H9 (cell line): ENCODE data around the gene CAVIN1. TPM values are rescaled to one million over a fixed set of nuclear protein-coding genes. Genes with fewer than 3 reads are reported as not detected.

Experiments
- DNase-seq: peaks from one replicate; pipeline ENCODE4 v3.0.0-alpha.2; 2017
- H2AFZ ChIP-seq: one replicate; pipeline ENCODE4 v1.6.1; 2013; ENCODE audit warnings: mild to moderate bottlenecking, low read length, control low read depth, moderate library complexity
- H2AK5ac ChIP-seq: 2 replicates; pipeline ENCODE4 v1.6.1; 2013; ENCODE audit warnings: low read length, control low read depth, mixed read lengths; ENCODE audit not compliant: insufficient read length
- H2BK120ac ChIP-seq: one replicate; pipeline ENCODE4 v1.6.1; 2013; ENCODE audit warnings: low read depth, mild to moderate bottlenecking, low read length, control low read depth, inconsistent platforms; ENCODE audit not compliant: poor library complexity, severe bottlenecking
- H2BK12ac ChIP-seq: 2 replicates; pipeline ENCODE4 v1.6.1; 2013; ENCODE audit warnings: low read length, control low read depth, mixed read lengths, low read depth; ENCODE audit not compliant: insufficient read length
- H2BK15ac ChIP-seq: 2 replicates; pipeline ENCODE4 v1.6.1; 2013; ENCODE audit warnings: low read depth, low read length, control low read depth
- H2BK20ac ChIP-seq: one replicate; pipeline ENCODE4 v1.6.1; 2013; ENCODE audit warnings: low read depth, mild to moderate bottlenecking, low read length, control low read depth, inconsistent platforms; ENCODE audit not compliant: poor library complexity, severe bottlenecking
- H2BK5ac ChIP-seq: 2 replicates; pipeline ENCODE4 v1.6.1; 2013; ENCODE audit warnings: low read length, control low read depth, mixed read lengths; ENCODE audit not compliant: insufficient read length
- H3K14ac ChIP-seq: 2 replicates; pipeline ENCODE4 v1.6.1; 2013; ENCODE audit warnings: low read length, control low read depth; ENCODE audit not compliant: insufficient read depth
- H3K18ac ChIP-seq: 2 replicates; pipeline ENCODE4 v1.6.1; 2013; ENCODE audit warnings: low read depth, mild to moderate bottlenecking, mixed read lengths, low read length, control low read depth; ENCODE audit not compliant: insufficient read length
- H3K23ac ChIP-seq: 2 replicates; pipeline ENCODE4 v1.6.1; 2013; ENCODE audit warnings: low read length, control low read depth, mixed read lengths, low read depth; ENCODE audit not compliant: insufficient read length
- H3K23me2 ChIP-seq: 2 replicates; pipeline ENCODE4 v1.6.1; 2013; ENCODE audit warnings: low read depth, mild to moderate bottlenecking, mixed read lengths, low read length, control low read depth; ENCODE audit not compliant: insufficient read length, poor library complexity, severe bottlenecking
- H3K27ac ChIP-seq: 2 replicates; pipeline ENCODE4 v1.5.1; 2013; ENCODE audit warnings: low read length, control low read depth, mixed read lengths, low read depth; ENCODE audit not compliant: insufficient read length
- H3K27me3 ChIP-seq: 2 replicates; pipeline ENCODE4 v1.6.1; 2013; ENCODE audit warnings: low read length, control low read depth, inconsistent platforms; ENCODE audit not compliant: insufficient read depth
- H3K4ac ChIP-seq: 2 replicates; pipeline ENCODE4 v1.6.1; 2013; ENCODE audit warnings: low read depth, mild to moderate bottlenecking, control low read depth, inconsistent platforms, low read length, moderate library complexity
- H3K4me1 ChIP-seq: 2 replicates; pipeline ENCODE4 v1.6.1; 2013; ENCODE audit warnings: low read length, control low read depth, inconsistent platforms; ENCODE audit not compliant: insufficient read depth
- H3K4me2 ChIP-seq: 2 replicates; pipeline ENCODE4 v1.6.1; 2013; ENCODE audit warnings: low read length, control low read depth, mixed read lengths; ENCODE audit not compliant: insufficient read length, insufficient read depth
- H3K56ac ChIP-seq: 2 replicates; pipeline ENCODE4 v1.6.1; 2013; ENCODE audit warnings: low read depth, mild to moderate bottlenecking, mixed read lengths, low read length, control low read depth; ENCODE audit not compliant: insufficient read length
- H3K79me1 ChIP-seq: 2 replicates; pipeline ENCODE4 v1.6.1; 2013; ENCODE audit warnings: low read depth, mild to moderate bottlenecking, moderate library complexity, low read length, control low read depth, inconsistent platforms; ENCODE audit not compliant: insufficient read depth, poor library complexity, severe bottlenecking
- H3K79me2 ChIP-seq: 2 replicates; pipeline ENCODE4 v1.6.1; 2013; ENCODE audit warnings: low read length, control low read depth, inconsistent platforms; ENCODE audit not compliant: insufficient read depth
- H3K9ac ChIP-seq: 2 replicates; pipeline ENCODE4 v1.6.1; 2013; ENCODE audit warnings: low read length, control low read depth, mixed read lengths; ENCODE audit not compliant: insufficient read length; ENCODE audit errors: extremely low read depth
- H3K9me3 ChIP-seq: one replicate; pipeline ENCODE4 v1.6.1; 2013; ENCODE audit warnings: low read depth, low read length, inconsistent platforms; ENCODE audit not compliant: control insufficient read depth
- H3T11ph ChIP-seq: one replicate; pipeline ENCODE4 v1.6.1; 2013; ENCODE audit warnings: mild to moderate bottlenecking, low read length, control low read depth, inconsistent platforms
- H4K20me1 ChIP-seq: one replicate; pipeline ENCODE4 v1.6.1; 2013; ENCODE audit not compliant: control insufficient read depth, insufficient read length, insufficient read depth
- H4K5ac ChIP-seq: 2 replicates; pipeline ENCODE4 v1.6.1; 2013; ENCODE audit warnings: low read depth, mild to moderate bottlenecking, mixed read lengths, low read length, control low read depth; ENCODE audit not compliant: insufficient read length
- H4K8ac ChIP-seq: replicated peaks from 2 replicates; pipeline ENCODE4 v1.6.1; 2013; ENCODE audit warnings: low read length, control low read depth, mixed read lengths, low read depth; ENCODE audit not compliant: insufficient read length
- H4K91ac ChIP-seq: 2 replicates; pipeline ENCODE4 v1.6.1; 2013; ENCODE audit warnings: low read depth, mild to moderate bottlenecking, moderate library complexity, mixed read lengths, low read length, control low read depth; ENCODE audit not compliant: insufficient read length
- H3K27ac Mint-ChIP-seq, 3 experiments: 2 replicates in 2 of 3; 3 replicates in 1 of 3; pipeline ENCODE4 v1.8.0; 2020 to 2021; ENCODE audit warnings: mixed read lengths in 3 of 3, mild to moderate bottlenecking in 1 of 3, moderate library complexity in 1 of 3
- H3K27me3 Mint-ChIP-seq: 2 replicates; pipeline ENCODE4 v1.8.0; 2021; ENCODE audit warnings: low read depth, mild to moderate bottlenecking, moderate library complexity, mixed read lengths
- H3K36me3 Mint-ChIP-seq, 3 experiments: 2 replicates in 2 of 3; 3 replicates in 1 of 3; pipeline ENCODE4 v1.8.0; 2020 to 2021; ENCODE audit warnings: low read depth in 3 of 3, mixed read lengths in 3 of 3; ENCODE audit not compliant: insufficient read depth in 1 of 3
- H3K4me1 Mint-ChIP-seq, 2 experiments: 2 replicates each; pipeline ENCODE4 v1.8.0; 2020; ENCODE audit warnings: mixed read lengths in 2 of 2
- H3K4me3 Mint-ChIP-seq, 2 experiments: 2 replicates in 1 of 2; 3 replicates in 1 of 2; pipeline ENCODE4 v1.8.0; 2020 to 2021; ENCODE audit warnings: mild to moderate bottlenecking in 2 of 2, mixed read lengths in 2 of 2, moderate library complexity in 1 of 2
- H3K9me3 Mint-ChIP-seq, 2 experiments: 2 replicates in 1 of 2; 3 replicates in 1 of 2; pipeline ENCODE4 v1.8.0; 2020; ENCODE audit warnings: mild to moderate bottlenecking in 2 of 2, mixed read lengths in 2 of 2, moderate library complexity in 1 of 2
- CTCF ChIP-seq: fragments of 200-600 bp; sonication (generic); conservative IDR thresholded peaks from 3 replicates; pipeline ENCODE4 v1.8.0; 2021; ENCODE audit warnings: antibody characterized with exemption, mild to moderate bottlenecking
- WGBS: extraction: QIAGEN DNeasy Blood & Tissue Kit; methylation state at CpG from one replicate; pipeline ENCODE4 v1.1.7; 2013; ENCODE audit warnings: missing lambda C conversion rate, low lambda C conversion rate, mixed read lengths; ENCODE audit not compliant: insufficient read length; ENCODE audit errors: extremely low coverage; 5-methylcytosine and 5-hydroxymethylcytosine counted together
- total RNA-seq: library from RNA; stranded (reverse); gene quantifications from 2 replicates; pipeline ENCODE4 v1.2.1, GENCODE V29; 2021

Gene CAVIN1
- total RNA-seq, 1 experiment from 2014 or later, result 65.2 TPM

- H4K20me1 ChIP-seq, result no peaks in the 10 kb centered on the region
- peaks cover 8% of the 10 kb centered on the region for H3K23me2 ChIP-seq
- H2AFZ ChIP-seq, result no peak overlapping the region
- no peak overlapping the region for H3K4me2 ChIP-seq
- no peaks in the 10 kb centered on the region for H3K27me3 Mint-ChIP-seq
- H4K8ac ChIP-seq, result no peak overlapping the region
- no peaks in the 10 kb centered on the region for H3K4me1 ChIP-seq
- H3K27ac Mint-ChIP-seq, result no peak overlapping the region
- H2BK5ac ChIP-seq, result no peak overlapping the region
- no peak overlapping the region for H3K27ac ChIP-seq
- WGBS, result no CpG with 5 or more reads among the region's 1 CpG
- H3K9me3 ChIP-seq, result no peaks in the 10 kb centered on the region
- no peaks in the 10 kb centered on the region for H3K79me1 ChIP-seq
- no peak overlapping the region for H2BK20ac ChIP-seq
- no peaks in the 10 kb centered on the region for H3K27me3 ChIP-seq
- no peak overlapping the region for H4K91ac ChIP-seq
- H3K9ac ChIP-seq, result no peak overlapping the region
- no peaks in the 10 kb centered on the region for H3K9me3 Mint-ChIP-seq
- H3K4me3 Mint-ChIP-seq, result peak overlapping the region in 1 of 2 experiments; percentile 92; a peak in 1 of 5 replicates
- H3K18ac ChIP-seq, result no peak overlapping the region
- no peak overlapping the region for H3K23ac ChIP-seq
- H3K14ac ChIP-seq, result no peak overlapping the region
- peaks cover 25 to 34% of the 10 kb centered on the region in 2 experiments for H3K4me1 Mint-ChIP-seq
- no peak overlapping the region for H3K4ac ChIP-seq
- H2BK12ac ChIP-seq, result no peak overlapping the region
- H2BK120ac ChIP-seq, result no peak overlapping the region
- H3K56ac ChIP-seq, result no peak overlapping the region
- peaks cover 0 to 23% (median 20%) of the 10 kb centered on the region in 3 experiments; a peak in 6 of 7 replicates for H3K36me3 Mint-ChIP-seq
- no peak overlapping the region for H3T11ph ChIP-seq
- no peak overlapping the region for H2AK5ac ChIP-seq
- H4K5ac ChIP-seq, result no peak overlapping the region
- no peak for DNase-seq
- H3K79me2 ChIP-seq, result no peaks in the 10 kb centered on the region
- TF ChIP-seq CTCF, result no peak
- H2BK15ac ChIP-seq, result no peak overlapping the region
Observed at GRCh38 chr17:42460371-42460770, 37.3 kb upstream of the CAVIN1 start.
